Activated T-cell treated with anti-CD3 and anti-CD28 coated beads, Interleukin-2, amount 50 U/mL, for 1 hour (primary cell): ENCODE measurements around the gene PDE7B.

Experiments used
- DNase-seq: peaks from one replicate; pipeline ENCODE4 v3.0.0-alpha.2; 2020

The PDE7B gene

GRCh38 chr6:135938576-135939207 is 87.2 kb downstream of the PDE7B start:
- no peak for DNase-seq

GRCh38 chr6:135939208-135939591 is 87.7 kb downstream of the PDE7B start:
- DNase-seq, result no peak

- DNase-seq, result no peak
Measured at GRCh38 chr6:135940616-135941167, 89.2 kb downstream of the PDE7B start.

- DNase-seq, result no peak
Measured at GRCh38 chr6:135941275-135942025, 89.9 kb downstream of the PDE7B start.

DNA sequence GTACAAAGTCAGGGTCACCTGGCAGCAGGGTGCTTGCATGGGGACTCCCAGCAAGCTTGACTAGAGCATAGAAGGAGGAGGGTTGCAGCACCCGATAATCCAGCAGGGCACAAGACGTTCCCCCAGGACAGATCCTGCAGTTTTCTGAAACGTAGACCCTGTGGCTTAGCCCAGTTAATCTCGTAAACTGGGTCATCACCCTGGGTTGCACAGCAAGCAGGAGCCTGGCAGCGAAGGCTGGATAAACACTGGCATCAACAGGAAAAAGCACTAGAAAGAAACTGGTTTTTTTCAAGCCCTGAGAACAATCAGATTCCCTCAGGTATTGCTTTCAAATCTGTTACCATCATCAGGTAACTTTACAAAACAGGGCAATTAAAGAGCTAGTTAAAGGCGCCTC is 92.6 kb downstream of the PDE7B start:
- DNase-seq, result no peak

DNA sequence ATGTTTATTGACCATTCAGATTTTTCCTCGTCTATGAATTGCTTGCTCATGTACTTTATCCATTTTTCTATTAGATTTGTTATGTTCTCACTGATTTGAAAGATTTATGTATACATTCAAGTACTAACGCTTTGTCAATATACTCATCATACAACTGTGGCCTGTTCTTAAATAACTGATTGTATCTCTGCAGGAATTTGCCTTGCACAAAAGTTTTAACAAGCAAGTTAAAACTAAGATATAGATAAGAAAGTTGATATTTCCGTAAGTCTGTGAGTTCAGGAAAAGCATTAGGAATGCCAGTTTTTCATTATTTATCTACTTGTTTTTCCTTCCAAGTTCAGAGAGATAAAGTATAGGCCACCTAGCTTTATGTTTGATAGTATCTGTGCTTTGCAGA is 95.2 kb downstream of the PDE7B start:
- DNase-seq, result no peak

DNA sequence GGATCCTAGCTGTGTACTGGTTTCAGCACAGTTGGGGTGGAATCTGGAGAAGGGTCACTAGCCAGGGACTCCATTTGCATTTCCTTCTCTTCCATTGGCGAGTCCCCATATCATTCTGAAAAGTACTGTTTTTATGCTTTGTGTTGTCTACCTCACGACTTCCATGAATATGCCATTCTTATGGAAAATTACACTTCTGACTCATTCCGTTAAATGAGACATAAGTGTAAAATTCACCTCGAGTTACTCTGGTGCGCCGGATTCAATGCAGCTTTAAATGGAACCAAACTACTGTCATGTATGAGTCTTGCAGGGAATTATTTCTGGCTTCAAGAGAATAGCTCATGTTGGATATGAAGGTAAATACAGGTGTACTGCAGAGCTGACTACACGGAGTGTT is 99.2 kb downstream of the PDE7B start:
- DNase-seq, result no peak

DNA sequence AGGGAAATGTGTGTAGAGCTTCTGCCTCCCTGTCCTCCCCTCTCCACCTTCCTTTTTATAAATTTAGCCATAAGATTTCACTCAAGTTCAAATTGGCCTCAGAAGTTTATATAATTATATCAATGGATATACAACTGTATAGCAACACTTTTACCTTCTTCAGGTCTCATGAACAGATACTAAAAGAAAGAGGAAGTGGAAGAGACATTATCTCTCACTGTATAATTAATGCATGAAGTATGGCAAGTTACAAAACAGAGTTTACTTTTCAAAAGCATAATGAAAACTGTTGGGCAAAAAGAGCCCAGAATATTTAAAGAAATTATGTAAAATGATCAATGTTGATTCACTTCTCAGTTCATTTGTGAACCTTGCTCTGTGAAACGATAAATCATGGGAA is 99.7 kb downstream of the PDE7B start:
- DNase-seq, result no peak

- DNase-seq, result no peak
Measured at GRCh38 chr6:135953818-135954217, 102.3 kb downstream of the PDE7B start.

DNA sequence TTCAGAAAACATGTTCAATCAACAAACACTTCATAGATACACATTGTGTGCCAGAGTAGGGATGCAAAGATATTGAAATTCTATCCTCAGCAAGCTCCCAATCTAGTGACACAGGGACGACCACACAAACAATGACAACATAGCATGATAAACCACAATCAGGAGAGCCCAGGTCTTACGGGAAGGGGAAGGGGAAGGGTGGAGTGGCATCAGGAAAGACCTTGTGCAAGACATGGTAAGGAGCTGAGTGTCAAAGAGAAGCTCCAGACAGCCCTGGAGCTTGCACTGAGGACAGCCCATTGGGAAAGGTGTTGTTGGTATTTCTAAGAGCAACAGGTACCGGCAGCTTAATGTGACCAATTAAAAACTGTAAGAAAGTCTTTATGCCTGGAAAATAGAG is 103.6 kb downstream of the PDE7B start:
- DNase-seq, result no peak

GRCh38 chr6:135962731-135963130 is 111.2 kb downstream of the PDE7B start:
- DNase-seq, result no peak

GRCh38 chr6:135970750-135971149 is 119.2 kb downstream of the PDE7B start:
- no peak for DNase-seq

GRCh38 chr6:135971351-135971750 is 119.8 kb downstream of the PDE7B start:
- DNase-seq, result no peak

DNA sequence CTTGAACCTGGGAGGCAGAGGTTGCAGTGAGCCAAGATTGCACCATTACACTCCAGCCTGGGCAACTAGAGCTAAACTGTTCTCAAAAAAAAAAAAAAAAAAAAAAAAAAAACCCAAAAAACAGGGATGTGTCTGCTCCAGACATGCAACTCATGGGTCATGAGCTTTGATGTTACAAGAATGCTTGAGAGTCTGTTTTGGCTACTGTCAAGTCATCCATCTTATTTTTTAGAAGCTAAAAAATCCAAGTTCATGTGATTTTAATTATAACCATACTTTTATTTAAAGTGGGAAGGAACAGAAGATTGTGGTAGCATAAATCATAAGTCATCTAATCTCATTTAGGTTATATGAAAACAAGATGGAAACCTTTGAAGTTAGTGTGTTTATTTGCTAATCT is 120.6 kb downstream of the PDE7B start:
- DNase-seq, result no peak

- DNase-seq, result no peak
Measured at GRCh38 chr6:135972586-135972985, 121.1 kb downstream of the PDE7B start.

DNA sequence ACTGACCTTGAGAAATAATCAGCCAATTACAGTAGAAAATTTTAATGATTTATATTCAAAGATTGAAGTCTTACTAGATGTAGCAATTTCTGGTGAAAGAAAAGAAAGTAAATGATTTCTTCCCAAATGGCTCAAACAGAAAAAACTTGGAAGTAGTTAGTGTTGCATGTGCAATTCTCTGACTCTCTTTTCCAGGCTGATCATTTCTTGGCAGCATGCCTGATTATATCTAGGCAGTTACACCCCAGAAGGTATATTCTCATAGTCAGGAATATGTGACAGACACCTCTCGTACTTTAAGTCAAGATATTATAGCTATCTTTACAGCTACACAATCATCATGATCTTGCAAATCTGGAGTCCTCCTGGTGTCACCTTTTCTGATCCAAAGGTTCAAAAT is 122.9 kb downstream of the PDE7B start:
- DNase-seq, result no peak

GRCh38 chr6:135976585-135976984 is 125.1 kb downstream of the PDE7B start:
- DNase-seq, result no peak

GRCh38 chr6:135983093-135983492 is 131.6 kb downstream of the PDE7B start:
- no peak for DNase-seq

- no peak for DNase-seq
Measured at GRCh38 chr6:135983718-135984343, 132.3 kb downstream of the PDE7B start.

- DNase-seq, result no peak
Measured at GRCh38 chr6:135985471-135985870, 134.0 kb downstream of the PDE7B start.

DNA sequence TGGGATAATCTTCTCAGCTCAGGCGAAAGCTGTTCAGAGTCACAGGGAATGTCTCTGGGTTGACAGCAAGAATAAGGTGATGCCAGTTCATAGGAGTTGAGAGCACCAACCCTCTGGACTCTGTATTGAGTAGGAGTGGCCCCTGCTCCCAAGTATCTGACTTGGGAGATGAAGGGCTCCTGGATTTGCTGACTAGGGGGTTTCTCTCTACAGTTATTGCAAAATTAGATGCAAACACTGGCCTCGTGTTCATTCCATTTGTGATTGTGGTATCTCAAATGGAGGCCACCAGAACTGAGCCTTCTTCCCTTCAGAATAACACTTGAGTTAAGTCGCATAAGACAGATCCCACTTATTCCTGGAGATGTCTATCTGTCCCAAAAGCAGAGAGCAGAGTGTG is 135.7 kb downstream of the PDE7B start:
- no peak for DNase-seq

GRCh38 chr6:135990439-135990838 is 138.9 kb downstream of the PDE7B start:
- no peak for DNase-seq

DNA sequence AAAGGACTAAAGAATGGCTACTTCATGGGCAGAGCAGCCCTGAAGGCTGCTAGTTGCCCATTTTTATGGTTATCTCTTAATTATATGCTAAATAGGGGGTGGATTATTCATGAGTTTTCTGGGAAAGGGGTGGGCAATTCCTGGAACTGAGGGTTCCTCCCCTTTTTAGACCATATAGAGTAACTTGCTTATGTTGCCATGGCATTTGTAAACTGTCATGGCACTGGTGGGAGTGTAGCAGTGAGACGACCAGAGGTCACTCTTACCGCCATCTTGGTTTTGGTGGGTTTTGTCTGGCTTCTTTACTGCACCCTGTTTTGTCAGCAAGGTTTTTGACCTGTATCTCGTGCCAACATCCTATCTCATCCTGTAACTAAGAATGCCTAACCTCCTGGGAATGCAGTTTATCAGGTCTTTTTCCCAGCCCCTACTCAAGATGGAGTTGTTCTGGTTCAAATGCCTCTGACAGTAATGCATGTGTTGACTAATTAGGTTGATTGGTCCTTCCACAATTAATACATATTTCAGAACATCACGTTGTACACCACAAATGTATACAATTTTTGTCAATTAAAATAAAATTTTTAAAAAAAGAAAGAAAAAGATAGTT is 139.5 kb downstream of the PDE7B start:
- no peak for DNase-seq

- DNase-seq, result no peak
Measured at GRCh38 chr6:135992739-135993138, 141.2 kb downstream of the PDE7B start.
